Activated CD4-positive, alpha-beta memory T cell treated with anti-CD3 and anti-CD28 coated beads for 36 hours (primary cell): ENCODE results near the gene SORL1. TPM values are rescaled to one million over a fixed set of nuclear protein-coding genes. Genes with fewer than 3 reads are reported as not detected.

Experiments
- CTCF ChIA-PET: fragments of 350-600 bp; sonication (Branson Sonifier 250); formaldehyde crosslinking; loops from one replicate; lab custom pipeline; 2021; ENCODE audit warnings: antibody characterized with exemption, inconsistent platforms; lab: Charles Lee
- POLR2A ChIA-PET: fragments of 350-600 bp; sonication (Branson Sonifier 250); formaldehyde crosslinking; loops from one replicate; lab custom pipeline; 2021; ENCODE audit warnings: antibody characterized with exemption; lab: Charles Lee
- DNase-seq: peaks from one replicate; pipeline ENCODE4 v3.0.0-alpha.2; 2020
- H3K27ac Mint-ChIP-seq: one replicate; pipeline ENCODE4 v1.8.0; 2021; ENCODE audit warnings: mixed read lengths
- H3K27me3 Mint-ChIP-seq: one replicate; pipeline ENCODE4 v1.8.0; 2021; ENCODE audit warnings: mixed read lengths
- H3K36me3 Mint-ChIP-seq: one replicate; pipeline ENCODE4 v1.8.0; 2021; ENCODE audit warnings: mixed read lengths
- H3K4me1 Mint-ChIP-seq: one replicate; pipeline ENCODE4 v1.8.0; 2021; ENCODE audit warnings: low read depth, mixed read lengths
- H3K4me3 Mint-ChIP-seq: one replicate; pipeline ENCODE4 v1.8.0; 2021; ENCODE audit warnings: mild to moderate bottlenecking, mixed read lengths
- H3K9me3 Mint-ChIP-seq: one replicate; pipeline ENCODE4 v1.8.0; 2021; ENCODE audit warnings: mixed read lengths
- intact Hi-C: fragments of 100-400 bp; cut with micrococcal nuclease; formaldehyde crosslinking; loops from one replicate; pipeline ENCODE4 v1.15.1; 2023
- total RNA-seq, 2 experiments: library from RNA; stranded (reverse); gene quantifications; one replicate each; pipeline ENCODE4 v1.2.3, GENCODE V29; 2021

SORL1 gene
- total RNA-seq, 2 experiments from 2014 or later = 48.1 to 49.3 TPM

GRCh38 chr11:121417055-121417551 lies 35.0 kb upstream of the SORL1 start:
- Mint-ChIP-seq H3K9me3 (no peaks in the 10 kb centered on the region), H3K4me3 (no peak overlapping the region), H3K27me3 (no peaks in the 10 kb centered on the region), H3K36me3 (no peaks in the 10 kb centered on the region), H3K4me1 (peaks cover 66% of the 10 kb centered on the region), H3K27ac (peak overlapping the region; percentile 85)
- DNase-seq = peak; percentile 81
- POLR2A ChIA-PET = interaction anchor here (1.1 kb wide), 2 partner anchors 47 to 105 kb away, joined by 3 read pairs; no protein-coding TSS in a partner anchor
- CTCF ChIA-PET = interaction anchor here (0.7 to 2.1 kb wide), 5 partner anchors 10 to 96 kb away, joined by 3 to 8 read pairs (median 3); no protein-coding TSS in a partner anchor
- intact Hi-C loops = loop anchor here (1.0 to 5.0 kb wide), 3 partner anchors 35 to 180 kb away; partner anchors contain the start of genes SORL1 and SORL1-AS1

- ChIA-PET POLR2A (interaction anchor here (1.1 kb wide), 2 partner anchors 47 to 104 kb away, joined by 3 read pairs; no protein-coding TSS in a partner anchor), CTCF (interaction anchor here (0.7 to 2.1 kb wide), 5 partner anchors 10 to 96 kb away, joined by 3 to 8 read pairs (median 3); no protein-coding TSS in a partner anchor)
- H3K4me3 Mint-ChIP-seq = no peak overlapping the region
- H3K4me1 Mint-ChIP-seq = peaks cover 67% of the 10 kb centered on the region
- no peak for DNase-seq
- H3K27ac Mint-ChIP-seq = peak overlapping the region; percentile 85
- no peaks in the 10 kb centered on the region for H3K9me3 Mint-ChIP-seq
- intact Hi-C loops = loop anchor here (1.0 to 5.0 kb wide), 3 partner anchors 35 to 180 kb away; partner anchors contain the start of genes SORL1 and SORL1-AS1
- H3K27me3 Mint-ChIP-seq = no peaks in the 10 kb centered on the region
- H3K36me3 Mint-ChIP-seq = no peaks in the 10 kb centered on the region
These were observed 34.5 kb upstream of the SORL1 start for GRCh38 chr11:121417607-121418006.

- ChIA-PET POLR2A (no interaction called here), CTCF (interaction anchor here (1.1 kb wide), 1 partner anchor 34 kb away, joined by 4 read pairs; the partner anchor contains the start of genes SORL1 and SORL1-AS1)
- H3K4me1 Mint-ChIP-seq = peaks cover 76% of the 10 kb centered on the region
- H3K36me3 Mint-ChIP-seq = no peaks in the 10 kb centered on the region
- peak; percentile 75 for DNase-seq
- no peaks in the 10 kb centered on the region for H3K27me3 Mint-ChIP-seq
- intact Hi-C loops = loop anchor here (5.0 kb wide), 1 partner anchor 181 kb away; no protein-coding TSS in a partner anchor
- no peak overlapping the region for H3K4me3 Mint-ChIP-seq
- H3K27ac Mint-ChIP-seq = peak overlapping the region; percentile 52
- H3K9me3 Mint-ChIP-seq = no peaks in the 10 kb centered on the region
These were observed 33.4 kb upstream of the SORL1 start for GRCh38 chr11:121418625-121419114.

GRCh38 chr11:121419836-121420235 lies 32.3 kb upstream of the SORL1 start:
- peaks cover 85% of the 10 kb centered on the region for H3K4me1 Mint-ChIP-seq
- ChIA-PET CTCF (interaction anchor here (1.1 kb wide), 2 partner anchors 15 to 30 kb away, joined by 3 to 4 read pairs; no protein-coding TSS in a partner anchor), POLR2A (interaction anchor here (0.8 to 0.9 kb wide), 2 partner anchors 13 to 17 kb away, joined by 3 read pairs; no protein-coding TSS in a partner anchor)
- H3K9me3 Mint-ChIP-seq = no peaks in the 10 kb centered on the region
- H3K27me3 Mint-ChIP-seq = no peaks in the 10 kb centered on the region
- no peaks in the 10 kb centered on the region for H3K36me3 Mint-ChIP-seq
- no peak overlapping the region for H3K4me3 Mint-ChIP-seq
- no peak for DNase-seq
- intact Hi-C loops = loop anchor here (2.0 to 5.0 kb wide), 2 partner anchors 101 to 183 kb away; no protein-coding TSS in a partner anchor
- H3K27ac Mint-ChIP-seq = peak overlapping the region; percentile 49

GRCh38 chr11:121420398-121420797 lies 31.7 kb upstream of the SORL1 start:
- intact Hi-C loops = loop anchor here (2.0 kb wide), 1 partner anchor 102 kb away; no protein-coding TSS in a partner anchor
- peak; percentile 38 for DNase-seq
- ChIA-PET CTCF (interaction anchor here (1.1 kb wide), 2 partner anchors 15 to 30 kb away, joined by 3 to 4 read pairs; no protein-coding TSS in a partner anchor), POLR2A (interaction anchor here (0.8 to 0.9 kb wide), 2 partner anchors 12 to 17 kb away, joined by 3 read pairs; no protein-coding TSS in a partner anchor)
- no peak overlapping the region for H3K4me3 Mint-ChIP-seq
- H3K27me3 Mint-ChIP-seq = no peaks in the 10 kb centered on the region
- H3K4me1 Mint-ChIP-seq = peaks cover 81% of the 10 kb centered on the region
- H3K9me3 Mint-ChIP-seq = no peaks in the 10 kb centered on the region
- no peaks in the 10 kb centered on the region for H3K36me3 Mint-ChIP-seq
- H3K27ac Mint-ChIP-seq = peak overlapping the region; percentile 49

- no peak overlapping the region for H3K4me3 Mint-ChIP-seq
- no peaks in the 10 kb centered on the region for H3K9me3 Mint-ChIP-seq
- peaks cover 76% of the 10 kb centered on the region for H3K4me1 Mint-ChIP-seq
- no peaks in the 10 kb centered on the region for H3K36me3 Mint-ChIP-seq
- ChIA-PET POLR2A (no interaction called here), CTCF (interaction anchor here (1.1 kb wide), 1 partner anchor 29 kb away, joined by 3 read pairs; no protein-coding TSS in a partner anchor)
- H3K27me3 Mint-ChIP-seq = no peaks in the 10 kb centered on the region
- H3K27ac Mint-ChIP-seq = no peak overlapping the region
- intact Hi-C loops = loop anchor here (2.0 kb wide), 1 partner anchor 103 kb away; no protein-coding TSS in a partner anchor
- DNase-seq = no peak
These were observed 30.8 kb upstream of the SORL1 start for GRCh38 chr11:121421149-121421901.

GRCh38 chr11:121422675-121423074 lies 29.4 kb upstream of the SORL1 start:
- Mint-ChIP-seq H3K36me3 (no peaks in the 10 kb centered on the region), H3K4me3 (peak overlapping the region; percentile 5), H3K9me3 (no peaks in the 10 kb centered on the region), H3K27me3 (no peaks in the 10 kb centered on the region), H3K4me1 (peaks cover 68% of the 10 kb centered on the region), H3K27ac (no peak overlapping the region)
- CTCF ChIA-PET = no interaction called here
- intact Hi-C loops = loop anchor here (1.0 to 2.0 kb wide), 2 partner anchors 10 to 26 kb away; no protein-coding TSS in a partner anchor
- peak; percentile 25 for DNase-seq
- POLR2A ChIA-PET = no interaction called here

GRCh38 chr11:121425828-121426227 lies 26.3 kb upstream of the SORL1 start:
- H3K4me1 Mint-ChIP-seq = peaks cover 40% of the 10 kb centered on the region
- DNase-seq = no peak
- intact Hi-C loops = no loop called here
- H3K9me3 Mint-ChIP-seq = no peaks in the 10 kb centered on the region
- H3K36me3 Mint-ChIP-seq = no peaks in the 10 kb centered on the region
- CTCF ChIA-PET = no interaction called here
- POLR2A ChIA-PET = no interaction called here
- no peaks in the 10 kb centered on the region for H3K27me3 Mint-ChIP-seq
- no peak overlapping the region for H3K4me3 Mint-ChIP-seq
- no peak overlapping the region for H3K27ac Mint-ChIP-seq

GRCh38 chr11:121426476-121427399 lies 25.4 kb upstream of the SORL1 start:
- intact Hi-C loops = no loop called here
- ChIA-PET CTCF (interaction anchor here (0.8 to 1.4 kb wide), 4 partner anchors 10 to 156 kb away, joined by 3 to 8 read pairs (median 6); no protein-coding TSS in a partner anchor), POLR2A (interaction anchor here (0.6 kb wide), 1 partner anchor 164 kb away, joined by 3 read pairs; no protein-coding TSS in a partner anchor)
- DNase-seq = peak; percentile 75
- Mint-ChIP-seq H3K27me3 (no peaks in the 10 kb centered on the region), H3K4me3 (peak overlapping the region; percentile 63), H3K9me3 (no peaks in the 10 kb centered on the region), H3K4me1 (peaks cover 40% of the 10 kb centered on the region), H3K36me3 (no peaks in the 10 kb centered on the region), H3K27ac (no peak overlapping the region)

GRCh38 chr11:121427400-121427744 lies 24.7 kb upstream of the SORL1 start:
- no peaks in the 10 kb centered on the region for H3K9me3 Mint-ChIP-seq
- H3K4me1 Mint-ChIP-seq = peaks cover 40% of the 10 kb centered on the region
- intact Hi-C loops = no loop called here
- peak overlapping the region; percentile 27 for H3K4me3 Mint-ChIP-seq
- POLR2A ChIA-PET = no interaction called here
- H3K27me3 Mint-ChIP-seq = no peaks in the 10 kb centered on the region
- CTCF ChIA-PET = interaction anchor here (0.8 to 1.4 kb wide), 4 partner anchors 10 to 155 kb away, joined by 3 to 8 read pairs (median 6); no protein-coding TSS in a partner anchor
- no peaks in the 10 kb centered on the region for H3K36me3 Mint-ChIP-seq
- H3K27ac Mint-ChIP-seq = no peak overlapping the region
- DNase-seq = no peak

- H3K4me1 Mint-ChIP-seq = peaks cover 20% of the 10 kb centered on the region
- H3K36me3 Mint-ChIP-seq = no peaks in the 10 kb centered on the region
These were observed 22.6 kb upstream of the SORL1 start for GRCh38 chr11:121429556-121429955.

More at GRCh38 chr11:121429556-121429955, 22.6 kb upstream of the SORL1 start:
- H3K4me3 Mint-ChIP-seq = no peak overlapping the region
- intact Hi-C loops = no loop called here
- H3K9me3 Mint-ChIP-seq = no peaks in the 10 kb centered on the region
- no peak overlapping the region for H3K27ac Mint-ChIP-seq
- ChIA-PET CTCF (interaction anchor here (1.2 kb wide), 1 partner anchor 13 kb away, joined by 5 read pairs; no protein-coding TSS in a partner anchor), POLR2A (no interaction called here)
- no peaks in the 10 kb centered on the region for H3K27me3 Mint-ChIP-seq
- DNase-seq = no peak
